BLaER1 treated with 17β-estradiol and CSF1 and Interleukin-3, amounts not matched to agents 10 nM and 100 nM (cell line): Measurements from ENCODE around the gene RERE.
"Not testable (repeated sequence)": the region's sequence is repeated elsewhere in the genome, so short reads cannot be mapped to it uniquely, and the experiment has no call there.

Experiments used
- H3K27ac ChIP-seq, 11 experiments: shearing (Covaris generic); formaldehyde crosslinking; 2 replicates each; pipeline ENCODE4 v1.8.1; 2022
- H3K27me3 ChIP-seq, 11 experiments: shearing (Covaris generic); formaldehyde crosslinking; 2 replicates each; pipeline ENCODE4 v1.8.1; 2022
- H3K36me3 ChIP-seq, 11 experiments: shearing (Covaris generic); formaldehyde crosslinking; 2 replicates each; pipeline ENCODE4 v1.8.1; 2022
- H3K4me1 ChIP-seq, 10 experiments: shearing (Covaris generic); formaldehyde crosslinking; 2 replicates each; pipeline ENCODE4 v1.8.1; 2022
- H3K4me2 ChIP-seq, 11 experiments: shearing (Covaris generic); formaldehyde crosslinking; 2 replicates each; pipeline ENCODE4 v1.8.1; 2022
- H3K4me3 ChIP-seq, 10 experiments: shearing (Covaris generic); formaldehyde crosslinking; 2 replicates each; pipeline ENCODE4 v1.8.1; 2022
- H3K9ac ChIP-seq, 11 experiments: shearing (Covaris generic); formaldehyde crosslinking; 2 replicates each; pipeline ENCODE4 v1.8.1; 2022
- H3K9me3 ChIP-seq, 11 experiments: shearing (Covaris generic); formaldehyde crosslinking; replicated peaks in 1 of 11; 2 replicates each; pipeline ENCODE4 v1.8.1; 2022
- H4K20me1 ChIP-seq, 11 experiments: shearing (Covaris generic); formaldehyde crosslinking; 2 replicates each; pipeline ENCODE4 v1.8.1; 2022
- Cebpa-rat ChIP-seq, 11 experiments: shearing (Covaris generic); IDR thresholded peaks; 2 replicates each; pipeline ENCODE4 v1.8.1; 2022

The RERE gene

GRCh38 chr1:8787218-8787617, 30.2 kb downstream of the RERE start:
- H3K9ac ChIP-seq: no peak overlapping the region
- H3K36me3 ChIP-seq: peaks cover 16 to 60% (median 47%) of the 10 kb centered on the region in 11 experiments; a peak in 21 of 22 replicates

GRCh38 chr1:8786204-8786603, 31.2 kb downstream of the RERE start:
- Histone ChIP-seq H3K36me3 (peaks cover 16 to 51% (median 39%) of the 10 kb centered on the region in 11 experiments; a peak in 21 of 22 replicates), H4K20me1 (peaks cover 0 to 28% (median 13%) of the 10 kb centered on the region in 11 experiments; a peak in 9 of 22 replicates), H3K4me2 (peak overlapping the region in 5 of 11 experiments; percentile 2 to 36 (median 12); a peak in 4 of 22 replicates), H3K4me1 (peaks cover 5 to 31% (median 13%) of the 10 kb centered on the region in 10 experiments; a peak in 13 of 20 replicates)
- not testable (repeated sequence) for H3K9ac ChIP-seq, H3K4me3 ChIP-seq, H3K27ac ChIP-seq, H3K27me3 ChIP-seq, H3K9me3 ChIP-seq

More at GRCh38 chr1:8787218-8787617, 30.2 kb downstream of the RERE start:
- no peak overlapping the region for H3K27ac ChIP-seq
- peaks cover 0 to 21% (median 13%) of the 10 kb centered on the region in 11 experiments; a peak in 8 of 22 replicates for H4K20me1 ChIP-seq
- no peak overlapping the region for H3K4me3 ChIP-seq
- no peak overlapping the region for H3K4me2 ChIP-seq
- no peaks in the 10 kb centered on the region for H3K27me3 ChIP-seq
- no peaks in the 10 kb centered on the region for H3K9me3 ChIP-seq
- TF ChIP-seq Cebpa-rat (IDR thresholded peaks at IDR 0.05): no peak
- H3K4me1 ChIP-seq: peaks cover 5 to 24% (median 12%) of the 10 kb centered on the region in 10 experiments; a peak in 11 of 20 replicates

GRCh38 chr1:8782955-8783354, 34.5 kb downstream of the RERE start:
- Histone ChIP-seq H3K9me3 (no peaks in the 10 kb centered on the region), H3K4me3 (no peak overlapping the region), H3K4me2 (no peak overlapping the region), H3K27me3 (no peaks in the 10 kb centered on the region), H3K27ac (no peak overlapping the region), H4K20me1 (peaks cover 0 to 31% (median 17%) of the 10 kb centered on the region in 11 experiments; a peak in 9 of 22 replicates), H3K4me1 (peaks cover 5 to 43% (median 20%) of the 10 kb centered on the region in 10 experiments; a peak in 14 of 20 replicates), H3K36me3 (peaks cover 0 to 35% (median 18%) of the 10 kb centered on the region in 11 experiments; a peak in 17 of 22 replicates), H3K9ac (no peak overlapping the region)
- TF ChIP-seq Cebpa-rat (IDR thresholded peaks at IDR 0.05): no peak

DNA sequence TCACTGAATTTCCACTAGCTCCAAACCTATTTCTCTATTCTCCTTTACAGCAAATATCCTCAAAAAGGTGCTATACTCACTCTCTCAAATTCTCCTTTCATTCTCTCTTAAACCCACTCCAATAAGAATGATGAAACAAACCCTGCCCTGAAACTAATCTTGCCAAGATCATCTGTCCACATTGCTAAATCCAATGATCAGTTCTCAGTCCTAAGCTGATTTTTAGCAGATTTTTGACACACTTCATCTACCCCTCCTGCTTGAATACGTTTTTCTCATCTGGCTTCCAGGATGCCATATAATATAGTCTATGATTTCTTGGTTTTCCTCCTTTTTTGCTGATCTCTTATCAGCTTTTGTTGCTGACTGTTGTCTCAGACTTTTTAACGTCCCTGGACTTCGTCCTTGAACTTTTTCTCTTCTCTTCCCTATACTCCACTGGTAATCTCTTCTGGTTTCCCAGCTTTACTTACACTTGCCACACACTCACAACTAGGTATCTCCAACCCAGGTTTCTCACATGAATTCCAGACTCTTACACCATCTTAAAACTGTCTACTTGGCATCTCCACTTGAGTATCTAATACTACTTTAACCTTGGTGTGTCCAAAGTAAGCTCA, 35.3 kb downstream of the RERE start:
- H3K9ac ChIP-seq: no peak overlapping the region
- H3K27me3 ChIP-seq: no peaks in the 10 kb centered on the region
- peaks cover 0 to 28% (median 12%) of the 10 kb centered on the region in 11 experiments; a peak in 16 of 22 replicates for H3K36me3 ChIP-seq
- H3K4me1 ChIP-seq: peaks cover 5 to 42% (median 20%) of the 10 kb centered on the region in 10 experiments; a peak in 14 of 20 replicates
- no peak for TF ChIP-seq Cebpa-rat (IDR thresholded peaks at IDR 0.05)
- H4K20me1 ChIP-seq: peaks cover 0 to 31% (median 17%) of the 10 kb centered on the region in 11 experiments; a peak in 9 of 22 replicates
- H3K4me2 ChIP-seq: no peak overlapping the region
- H3K4me3 ChIP-seq: no peak overlapping the region
- no peak overlapping the region for H3K27ac ChIP-seq
- no peaks in the 10 kb centered on the region for H3K9me3 ChIP-seq

DNA sequence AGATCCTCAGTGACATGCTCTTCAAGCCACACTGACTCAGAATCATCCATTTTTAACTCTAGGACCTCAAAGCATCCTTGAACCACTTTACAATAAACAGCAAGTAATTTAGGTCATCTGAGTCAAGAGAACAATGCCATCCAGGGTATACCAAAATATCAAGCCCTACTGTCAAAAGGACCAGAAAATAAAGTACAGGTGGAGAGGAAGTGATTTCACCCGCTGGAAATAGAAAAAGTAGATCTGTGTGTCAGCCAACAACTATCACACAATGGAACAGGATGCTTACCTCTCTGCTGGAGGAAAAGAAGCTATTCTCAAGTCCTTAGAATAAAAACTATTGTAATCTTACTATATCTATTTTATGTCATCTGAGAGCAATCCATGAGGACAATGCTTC, 37.0 kb downstream of the RERE start:
- Histone ChIP-seq H3K9me3 (no peaks in the 10 kb centered on the region), H3K9ac (no peak overlapping the region), H3K27me3 (no peaks in the 10 kb centered on the region), H3K4me3 (no peak overlapping the region), H4K20me1 (peaks cover 0 to 36% (median 17%) of the 10 kb centered on the region in 11 experiments; a peak in 9 of 22 replicates), H3K36me3 (peaks cover 0 to 25% (median 6%) of the 10 kb centered on the region in 11 experiments; a peak in 7 of 22 replicates), H3K4me1 (peaks cover 6 to 27% (median 17%) of the 10 kb centered on the region in 10 experiments; a peak in 16 of 20 replicates), H3K27ac (no peak overlapping the region), H3K4me2 (peak overlapping the region in 4 of 11 experiments; percentile 5 to 33 (median 15); a peak in 4 of 22 replicates)
- TF ChIP-seq Cebpa-rat (IDR thresholded peaks at IDR 0.05): no peak

DNA sequence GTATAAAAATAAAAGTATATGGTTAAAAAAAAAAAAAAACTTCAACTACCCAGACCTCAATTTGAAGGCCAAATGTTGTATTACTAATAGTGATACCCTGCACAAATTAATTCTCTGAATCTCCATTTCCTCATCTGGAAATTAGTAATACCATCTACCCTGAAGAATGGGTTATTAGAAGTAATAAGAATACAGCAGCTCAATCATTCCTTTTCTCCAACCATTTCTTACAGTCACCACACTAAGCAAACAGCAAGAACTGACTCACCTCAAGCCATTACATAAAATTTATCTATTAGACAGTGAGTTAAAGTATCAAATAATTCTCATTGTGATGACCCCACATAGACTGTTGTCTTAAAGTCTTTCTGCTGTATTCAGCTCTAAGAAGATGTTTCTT, 39.6 kb downstream of the RERE start:
- Histone ChIP-seq H3K9ac (no peak overlapping the region), H3K4me2 (no peak overlapping the region), H3K4me1 (peaks cover 3 to 21% (median 10%) of the 10 kb centered on the region in 10 experiments; a peak in 12 of 20 replicates), H3K36me3 (peaks cover 0 to 35% (median 11%) of the 10 kb centered on the region in 11 experiments; a peak in 11 of 22 replicates), H4K20me1 (peaks cover 0 to 35% (median 10%) of the 10 kb centered on the region in 11 experiments; a peak in 8 of 22 replicates), H3K27me3 (no peaks in the 10 kb centered on the region), H3K4me3 (no peak overlapping the region), H3K27ac (no peak overlapping the region), H3K9me3 (no peaks in the 10 kb centered on the region; a peak in 2 of 22 replicates)
- TF ChIP-seq Cebpa-rat (IDR thresholded peaks at IDR 0.05): no peak

DNA sequence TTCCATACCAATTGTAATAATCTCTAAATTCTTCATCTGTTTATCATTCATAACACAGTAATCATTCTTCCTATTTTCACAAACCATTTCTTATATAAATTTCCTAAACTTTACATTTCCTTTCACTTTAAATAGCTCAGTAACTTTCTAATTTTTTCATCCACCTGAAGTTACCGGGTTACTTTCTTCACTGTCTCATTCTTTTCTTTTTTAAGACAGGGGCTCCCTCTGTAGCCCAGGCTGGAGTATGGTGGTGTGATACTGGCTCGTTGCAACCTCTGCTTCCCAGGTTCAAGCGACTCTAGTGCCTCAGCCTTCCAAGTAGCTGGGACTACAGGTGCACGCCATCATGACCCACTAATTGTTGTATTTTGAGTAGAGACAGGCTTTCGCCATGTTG, 41.3 kb downstream of the RERE start:
- Histone ChIP-seq H3K9ac (no peak overlapping the region), H3K27me3 (no peaks in the 10 kb centered on the region), H3K27ac (no peak overlapping the region), H3K9me3 (no peaks in the 10 kb centered on the region; a peak in 2 of 22 replicates), H3K4me2 (no peak overlapping the region; a peak in 1 of 22 replicates), H3K36me3 (peaks cover 0 to 35% (median 11%) of the 10 kb centered on the region in 11 experiments; a peak in 11 of 22 replicates), H3K4me1 (peaks cover under 1 to 11% (median 8%) of the 10 kb centered on the region in 10 experiments; a peak in 12 of 20 replicates), H4K20me1 (peaks cover 0 to 26% (median 9%) of the 10 kb centered on the region in 11 experiments; a peak in 7 of 22 replicates), H3K4me3 (no peak overlapping the region)
- no peak for TF ChIP-seq Cebpa-rat (IDR thresholded peaks at IDR 0.05)

- no peaks in the 10 kb centered on the region for H3K27me3 ChIP-seq
These were observed 50.4 kb downstream of the RERE start for GRCh38 chr1:8767006-8767405.

DNA sequence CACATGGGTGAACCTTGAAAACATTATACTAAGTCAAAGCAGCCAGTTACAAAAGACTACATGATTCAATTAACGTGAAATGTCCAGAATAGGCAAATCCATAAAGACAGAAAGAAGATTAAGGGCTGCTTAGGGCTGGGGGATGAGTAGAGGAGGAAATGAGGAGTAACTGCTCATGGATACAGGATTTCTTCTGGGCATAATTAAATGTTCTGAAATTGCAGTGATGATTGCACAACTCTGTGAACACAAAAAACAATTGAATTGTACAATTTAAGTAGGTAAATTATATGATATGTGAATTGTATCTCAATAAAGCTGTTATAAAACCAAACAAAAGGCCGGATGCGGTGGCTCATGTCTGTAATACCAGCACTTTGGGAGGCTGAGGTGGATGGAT, 52.2 kb downstream of the RERE start:
- Histone ChIP-seq H3K4me2 (peak overlapping the region in 7 of 11 experiments; percentile 24 to 60 (median 38); a peak in 11 of 22 replicates), H4K20me1 (peaks cover 0 to 23% (median 0%) of the 10 kb centered on the region in 11 experiments; a peak in 6 of 22 replicates), H3K4me3 (no peak overlapping the region), H3K9me3 (no peaks in the 10 kb centered on the region; a peak in 1 of 22 replicates), H3K27me3 (no peaks in the 10 kb centered on the region), H3K9ac (no peak overlapping the region), H3K27ac (no peak overlapping the region), H3K36me3 (peaks cover 5 to 45% (median 21%) of the 10 kb centered on the region in 11 experiments; a peak in 19 of 22 replicates), H3K4me1 (peaks cover 24 to 43% (median 38%) of the 10 kb centered on the region in 10 experiments)
- peak in 1 of 11 experiments; percentile 21; a peak in 1 of 22 replicates for TF ChIP-seq Cebpa-rat (IDR thresholded peaks at IDR 0.05)

More at GRCh38 chr1:8767006-8767405, 50.4 kb downstream of the RERE start:
- Histone ChIP-seq H3K4me2 (peak overlapping the region in 5 of 11 experiments; percentile 3 to 36 (median 24); a peak in 5 of 22 replicates), H3K27ac (no peak overlapping the region), H3K36me3 (peaks cover 0 to 30% (median 7%) of the 10 kb centered on the region in 11 experiments; a peak in 11 of 22 replicates), H4K20me1 (peaks cover 0 to 22% (median 0%) of the 10 kb centered on the region in 11 experiments; a peak in 6 of 22 replicates), H3K4me1 (peaks cover 24 to 43% (median 38%) of the 10 kb centered on the region in 10 experiments), H3K9me3 (no peaks in the 10 kb centered on the region; a peak in 1 of 22 replicates), H3K9ac (no peak overlapping the region), H3K4me3 (no peak overlapping the region)
- TF ChIP-seq Cebpa-rat (IDR thresholded peaks at IDR 0.05): no peak
